PC-3 (cell line): ENCODE measurements around the gene BORCS5.

Experiments
- EZH2phosphoT487 ChIP-seq: fragments of 300-600 bp; sonication (generic); IDR thresholded peaks from 2 replicates; pipeline ENCODE4 v1.6.1; 2018; ENCODE audit warnings: mild to moderate bottlenecking, antibody characterized with exemption, low read length, borderline replicate concordance
- TF ChIP-seq, protein P1 (sequence below): fragments of 300-600 bp; sonication (generic); conservative IDR thresholded peaks from 2 replicates; pipeline ENCODE4 v1.5.1; 2017; ENCODE audit warnings: antibody characterized with exemption, low read depth, mild to moderate bottlenecking, low read length

DNA sequence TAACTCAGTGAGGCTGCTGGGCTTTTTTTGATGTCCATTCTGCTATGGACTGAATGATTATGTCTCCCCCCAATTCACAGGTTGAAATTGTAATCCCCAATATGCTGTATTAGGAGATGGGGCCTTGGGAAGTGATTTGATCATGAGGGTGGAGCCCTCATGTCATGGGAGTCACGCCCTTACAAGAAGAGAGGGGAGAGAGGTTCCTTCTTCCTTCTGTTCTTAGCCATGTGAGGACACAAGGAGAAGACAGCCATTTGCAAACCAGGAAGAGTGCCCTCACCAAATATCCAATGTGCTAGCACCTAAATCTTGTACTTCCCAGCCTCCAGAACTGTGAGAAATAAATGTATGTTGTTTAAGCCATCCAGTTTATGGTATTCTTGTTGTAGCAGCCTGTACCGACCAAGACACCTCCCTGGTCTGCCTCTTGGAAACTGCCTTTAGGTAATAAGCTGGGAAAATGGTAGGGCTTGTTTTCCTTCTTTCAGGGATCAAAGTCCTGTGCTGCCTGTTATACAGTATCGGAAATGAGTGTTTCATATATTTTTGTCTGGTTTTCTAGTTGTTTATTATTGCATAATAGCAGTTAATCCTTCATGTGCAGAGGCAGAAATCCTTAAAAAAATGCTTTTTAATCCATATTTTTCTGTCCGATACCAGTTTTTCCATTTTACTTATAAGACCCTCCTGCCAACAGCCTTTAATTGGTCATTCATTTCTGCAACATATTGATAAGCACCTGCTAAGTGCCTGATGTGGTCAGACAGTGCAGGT is 16.3 kb downstream of the BORCS5 start:
- TF ChIP-seq, protein P1, sequence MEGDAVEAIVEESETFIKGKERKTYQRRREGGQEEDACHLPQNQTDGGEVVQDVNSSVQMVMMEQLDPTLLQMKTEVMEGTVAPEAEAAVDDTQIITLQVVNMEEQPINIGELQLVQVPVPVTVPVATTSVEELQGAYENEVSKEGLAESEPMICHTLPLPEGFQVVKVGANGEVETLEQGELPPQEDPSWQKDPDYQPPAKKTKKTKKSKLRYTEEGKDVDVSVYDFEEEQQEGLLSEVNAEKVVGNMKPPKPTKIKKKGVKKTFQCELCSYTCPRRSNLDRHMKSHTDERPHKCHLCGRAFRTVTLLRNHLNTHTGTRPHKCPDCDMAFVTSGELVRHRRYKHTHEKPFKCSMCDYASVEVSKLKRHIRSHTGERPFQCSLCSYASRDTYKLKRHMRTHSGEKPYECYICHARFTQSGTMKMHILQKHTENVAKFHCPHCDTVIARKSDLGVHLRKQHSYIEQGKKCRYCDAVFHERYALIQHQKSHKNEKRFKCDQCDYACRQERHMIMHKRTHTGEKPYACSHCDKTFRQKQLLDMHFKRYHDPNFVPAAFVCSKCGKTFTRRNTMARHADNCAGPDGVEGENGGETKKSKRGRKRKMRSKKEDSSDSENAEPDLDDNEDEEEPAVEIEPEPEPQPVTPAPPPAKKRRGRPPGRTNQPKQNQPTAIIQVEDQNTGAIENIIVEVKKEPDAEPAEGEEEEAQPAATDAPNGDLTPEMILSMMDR, result no peak
- no peak for TF ChIP-seq EZH2phosphoT487
